WERI-Rb-1 (cell line): ENCODE data around the gene EGLN3.

Experiments used
- DNase-seq: peaks from one replicate; pipeline ENCODE4 v3.0.0-alpha.2; 2020
- H3K27ac ChIP-seq: fragments of 250-450 bp; sonication (Bioruptor Pico); 2 replicates; pipeline ENCODE4 v1.5.1; 2020; ENCODE audit warnings: mild to moderate bottlenecking, moderate library complexity
- H3K27me3 ChIP-seq: fragments of 250-450 bp; sonication (Bioruptor Pico); 2 replicates; pipeline ENCODE4 v1.5.1; 2021; ENCODE audit warnings: mild to moderate bottlenecking, low read depth, moderate library complexity; ENCODE audit not compliant: insufficient read depth, severe bottlenecking
- H3K36me3 ChIP-seq: fragments of 250-450 bp; sonication (Bioruptor Pico); 2 replicates; pipeline ENCODE4 v1.5.1; 2020; ENCODE audit warnings: mild to moderate bottlenecking, moderate library complexity
- H3K4me3 ChIP-seq: 2 replicates; pipeline ENCODE4 v1.5.1; 2011; ENCODE audit warnings: low read depth, mild to moderate bottlenecking, control low read depth, low read length
- H3K9me3 ChIP-seq: fragments of 250-450 bp; sonication (Bioruptor Pico); 2 replicates; pipeline ENCODE4 v1.5.1; 2021; ENCODE audit warnings: mild to moderate bottlenecking, moderate library complexity; ENCODE audit not compliant: severe bottlenecking
- TF ChIP-seq, protein P1 (sequence below): IDR thresholded peaks from 2 replicates; pipeline ENCODE4 v1.5.1; 2011; ENCODE audit warnings: low read depth, mild to moderate bottlenecking, control low read depth, inconsistent platforms, low read length

The EGLN3 gene

DNA sequence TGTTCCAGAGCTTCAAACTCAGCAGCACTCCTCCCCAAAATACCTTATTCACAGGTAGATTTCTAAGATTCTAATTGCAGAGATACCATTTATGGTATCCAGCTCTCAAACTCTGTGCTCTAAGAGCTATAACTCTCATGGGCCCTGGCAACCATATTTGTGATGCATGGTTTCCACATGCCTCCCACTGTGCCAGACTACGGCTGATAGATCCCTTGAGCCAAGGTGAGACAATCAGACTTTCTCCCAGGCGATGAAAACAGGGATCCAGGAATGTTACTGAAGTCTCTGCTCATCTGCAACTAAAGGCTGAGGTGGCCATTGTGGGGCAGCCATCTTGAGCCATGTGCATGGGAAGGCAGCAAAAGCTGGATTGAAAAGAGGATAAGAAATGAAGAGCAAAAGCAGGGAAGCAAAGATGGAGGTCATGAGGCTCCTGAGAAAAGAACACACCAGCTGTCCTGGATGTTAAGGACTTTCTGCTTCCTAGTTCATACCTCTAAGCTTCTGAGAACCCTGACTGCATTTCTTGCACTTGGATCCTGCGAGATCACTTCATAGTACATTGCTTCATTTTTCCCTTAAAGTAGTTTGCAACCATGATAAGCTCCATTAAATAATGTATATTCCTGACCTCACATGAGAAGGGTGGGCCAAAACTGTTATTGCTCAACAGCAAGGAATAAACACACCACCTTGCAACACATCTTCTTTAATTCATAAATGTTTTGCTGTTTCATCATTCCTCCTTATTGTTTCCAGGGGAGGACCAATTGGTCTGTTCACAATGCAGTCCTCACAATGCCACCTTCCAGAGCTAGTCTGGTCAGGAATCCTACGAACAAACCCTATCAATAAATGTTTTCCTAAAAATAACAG is 5.4 kb downstream of the EGLN3 start:
- Histone ChIP-seq H3K4me3 (no peak overlapping the region), H3K9me3 (no peaks in the 10 kb centered on the region), H3K27ac (no peak overlapping the region), H3K36me3 (no peaks in the 10 kb centered on the region), H3K27me3 (no peaks in the 10 kb centered on the region)
- DNase-seq, result no peak
- TF ChIP-seq, protein P1, sequence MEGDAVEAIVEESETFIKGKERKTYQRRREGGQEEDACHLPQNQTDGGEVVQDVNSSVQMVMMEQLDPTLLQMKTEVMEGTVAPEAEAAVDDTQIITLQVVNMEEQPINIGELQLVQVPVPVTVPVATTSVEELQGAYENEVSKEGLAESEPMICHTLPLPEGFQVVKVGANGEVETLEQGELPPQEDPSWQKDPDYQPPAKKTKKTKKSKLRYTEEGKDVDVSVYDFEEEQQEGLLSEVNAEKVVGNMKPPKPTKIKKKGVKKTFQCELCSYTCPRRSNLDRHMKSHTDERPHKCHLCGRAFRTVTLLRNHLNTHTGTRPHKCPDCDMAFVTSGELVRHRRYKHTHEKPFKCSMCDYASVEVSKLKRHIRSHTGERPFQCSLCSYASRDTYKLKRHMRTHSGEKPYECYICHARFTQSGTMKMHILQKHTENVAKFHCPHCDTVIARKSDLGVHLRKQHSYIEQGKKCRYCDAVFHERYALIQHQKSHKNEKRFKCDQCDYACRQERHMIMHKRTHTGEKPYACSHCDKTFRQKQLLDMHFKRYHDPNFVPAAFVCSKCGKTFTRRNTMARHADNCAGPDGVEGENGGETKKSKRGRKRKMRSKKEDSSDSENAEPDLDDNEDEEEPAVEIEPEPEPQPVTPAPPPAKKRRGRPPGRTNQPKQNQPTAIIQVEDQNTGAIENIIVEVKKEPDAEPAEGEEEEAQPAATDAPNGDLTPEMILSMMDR, result no peak

DNA sequence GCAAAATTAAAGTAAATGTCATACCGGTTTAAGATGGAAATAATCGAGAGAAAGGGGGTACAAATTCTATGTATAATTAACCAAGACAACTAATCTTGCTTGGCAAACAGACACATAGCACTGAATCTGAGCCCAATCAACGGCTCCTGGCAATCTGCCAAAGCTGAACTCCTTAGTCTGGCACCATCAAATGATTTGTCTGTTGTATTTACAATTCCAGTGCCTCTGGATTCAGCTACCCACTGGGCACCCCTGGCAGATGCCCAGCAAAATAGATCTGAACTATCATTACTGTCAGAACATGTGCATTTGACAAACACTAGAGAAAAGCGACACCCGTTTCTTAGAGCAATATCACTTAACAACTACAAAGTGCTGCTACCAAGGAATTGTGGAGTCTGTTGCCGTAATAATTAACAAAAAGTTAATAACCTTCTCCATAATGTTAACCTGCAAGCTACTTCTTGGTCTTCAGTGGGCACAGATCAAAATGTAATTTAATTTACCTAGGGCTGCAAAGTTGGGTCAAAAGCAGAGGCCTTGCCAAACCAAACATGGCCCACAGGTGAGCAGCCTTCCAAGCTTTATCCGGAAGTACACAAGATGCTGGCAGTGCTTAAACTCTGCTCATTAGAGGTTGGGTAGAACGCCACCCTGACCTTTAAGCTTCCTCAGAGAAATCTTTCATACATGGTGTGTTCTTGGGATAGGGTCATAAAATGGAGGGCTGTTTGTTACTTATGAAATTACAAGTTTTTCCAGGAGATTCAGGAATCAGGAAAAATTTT is 7.6 kb downstream of the EGLN3 start:
- no peak for DNase-seq
- no peaks in the 10 kb centered on the region for H3K9me3 ChIP-seq
- H3K36me3 ChIP-seq, result no peaks in the 10 kb centered on the region
- H3K27me3 ChIP-seq, result no peaks in the 10 kb centered on the region
- no peak overlapping the region for H3K27ac ChIP-seq
- no peak overlapping the region for H3K4me3 ChIP-seq
- TF ChIP-seq, protein P1, result no peak

DNA sequence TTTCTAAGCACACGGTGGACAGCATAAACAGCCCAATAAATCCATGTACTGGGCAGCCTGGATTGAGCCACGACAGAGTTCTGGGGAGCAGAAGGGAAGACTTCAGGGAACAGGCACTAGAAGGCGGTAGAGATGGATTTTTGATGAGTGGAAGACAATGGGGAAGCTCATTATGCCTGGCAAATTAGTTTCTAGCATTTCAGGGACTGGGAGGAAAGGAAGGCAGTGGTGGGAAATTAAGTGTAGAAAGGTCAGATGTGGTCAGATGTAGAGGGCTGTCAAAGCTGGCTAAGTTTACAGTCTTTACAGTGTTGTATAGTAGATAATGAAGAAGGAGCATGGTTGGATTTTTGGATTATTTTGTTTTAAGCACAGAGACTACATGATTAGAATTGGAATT is 9.2 kb downstream of the EGLN3 start:
- Histone ChIP-seq H3K27ac (no peak overlapping the region), H3K4me3 (no peak overlapping the region), H3K27me3 (no peaks in the 10 kb centered on the region), H3K9me3 (no peaks in the 10 kb centered on the region), H3K36me3 (no peaks in the 10 kb centered on the region)
- DNase-seq, result no peak
- TF ChIP-seq, protein P1, result no peak

DNA sequence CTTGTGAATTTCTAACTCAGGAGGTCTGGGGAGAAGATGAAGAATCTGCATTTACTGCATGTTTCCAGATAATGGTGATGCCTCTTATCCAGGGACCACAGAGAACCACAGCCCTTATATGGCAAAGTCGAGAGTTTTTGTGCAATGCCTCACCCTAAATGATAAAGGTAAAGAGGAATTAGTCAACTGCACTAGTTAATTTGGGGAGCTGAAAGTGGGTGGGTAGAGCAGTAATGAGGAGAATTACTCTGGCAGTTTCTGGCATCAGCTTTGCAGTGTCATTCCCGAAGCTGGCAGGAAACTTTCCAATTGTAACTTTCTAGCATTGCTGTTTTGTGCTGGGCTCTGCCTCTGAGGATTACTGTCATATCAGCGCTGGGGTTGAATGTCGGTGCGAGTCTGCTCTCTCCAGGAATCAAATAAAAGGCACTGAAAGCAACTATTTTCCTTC is 10.3 kb downstream of the EGLN3 start:
- no peaks in the 10 kb centered on the region for H3K36me3 ChIP-seq
- no peaks in the 10 kb centered on the region for H3K27me3 ChIP-seq
- no peak overlapping the region for H3K27ac ChIP-seq
- no peak overlapping the region for H3K4me3 ChIP-seq
- DNase-seq, result no peak
- TF ChIP-seq, protein P1, result no peak
- no peaks in the 10 kb centered on the region for H3K9me3 ChIP-seq

DNA sequence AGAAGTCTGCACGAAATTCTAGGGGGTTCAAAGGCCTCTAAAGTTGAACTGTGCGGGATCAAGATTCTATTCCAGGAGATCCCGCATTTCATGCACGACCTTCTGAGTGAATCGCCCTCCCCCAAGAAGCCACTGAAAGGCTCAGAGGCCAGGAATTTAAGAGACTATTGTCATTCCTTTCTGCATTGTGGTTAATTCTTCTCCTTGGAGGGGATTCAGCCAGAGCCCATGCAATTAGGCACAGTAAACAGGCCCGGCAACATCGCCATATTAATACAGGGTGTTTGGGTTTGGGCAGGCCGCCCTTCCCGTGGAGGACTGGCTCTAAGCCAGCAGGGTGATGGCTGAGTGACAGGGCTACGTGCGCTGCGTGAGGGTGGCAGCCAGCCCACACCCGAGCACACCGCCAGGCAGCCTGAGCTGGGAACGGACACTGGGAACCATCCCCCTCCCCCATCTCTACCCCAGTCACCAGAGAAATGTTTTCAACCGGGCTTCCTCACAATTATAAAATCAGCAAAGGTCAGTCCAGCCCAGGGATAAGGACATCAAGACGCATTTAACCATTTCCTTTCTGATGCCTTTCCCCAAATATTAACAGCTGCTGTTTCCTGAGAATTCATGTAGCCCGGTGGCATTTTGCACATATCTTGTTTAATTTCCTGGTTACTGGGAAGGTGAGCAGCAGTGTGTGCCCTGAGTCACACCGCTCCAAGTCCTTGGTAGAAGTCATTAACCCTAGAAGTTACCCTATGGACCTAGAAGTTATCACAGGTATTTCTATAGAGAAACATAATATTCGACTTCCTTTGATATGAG is 12.5 kb downstream of the EGLN3 start:
- TF ChIP-seq, protein P1, result no peak
- DNase-seq, result no peak
- Histone ChIP-seq H3K36me3 (no peaks in the 10 kb centered on the region), H3K27ac (no peak overlapping the region), H3K4me3 (no peak overlapping the region), H3K9me3 (no peaks in the 10 kb centered on the region), H3K27me3 (no peaks in the 10 kb centered on the region)
